GM21526 (cell line): ENCODE measurements around the gene PODN.

Experiments used
- ATAC-seq: cut with Tn5 transposase; IDR thresholded peaks from one replicate; pipeline ENCODE4 v1.9.1; 2021; ENCODE audit warnings: moderate library complexity; ENCODE audit not compliant: unreplicated experiment, low FRiP score

Gene PODN, protein sequence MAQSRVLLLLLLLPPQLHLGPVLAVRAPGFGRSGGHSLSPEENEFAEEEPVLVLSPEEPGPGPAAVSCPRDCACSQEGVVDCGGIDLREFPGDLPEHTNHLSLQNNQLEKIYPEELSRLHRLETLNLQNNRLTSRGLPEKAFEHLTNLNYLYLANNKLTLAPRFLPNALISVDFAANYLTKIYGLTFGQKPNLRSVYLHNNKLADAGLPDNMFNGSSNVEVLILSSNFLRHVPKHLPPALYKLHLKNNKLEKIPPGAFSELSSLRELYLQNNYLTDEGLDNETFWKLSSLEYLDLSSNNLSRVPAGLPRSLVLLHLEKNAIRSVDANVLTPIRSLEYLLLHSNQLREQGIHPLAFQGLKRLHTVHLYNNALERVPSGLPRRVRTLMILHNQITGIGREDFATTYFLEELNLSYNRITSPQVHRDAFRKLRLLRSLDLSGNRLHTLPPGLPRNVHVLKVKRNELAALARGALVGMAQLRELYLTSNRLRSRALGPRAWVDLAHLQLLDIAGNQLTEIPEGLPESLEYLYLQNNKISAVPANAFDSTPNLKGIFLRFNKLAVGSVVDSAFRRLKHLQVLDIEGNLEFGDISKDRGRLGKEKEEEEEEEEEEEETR

DNA sequence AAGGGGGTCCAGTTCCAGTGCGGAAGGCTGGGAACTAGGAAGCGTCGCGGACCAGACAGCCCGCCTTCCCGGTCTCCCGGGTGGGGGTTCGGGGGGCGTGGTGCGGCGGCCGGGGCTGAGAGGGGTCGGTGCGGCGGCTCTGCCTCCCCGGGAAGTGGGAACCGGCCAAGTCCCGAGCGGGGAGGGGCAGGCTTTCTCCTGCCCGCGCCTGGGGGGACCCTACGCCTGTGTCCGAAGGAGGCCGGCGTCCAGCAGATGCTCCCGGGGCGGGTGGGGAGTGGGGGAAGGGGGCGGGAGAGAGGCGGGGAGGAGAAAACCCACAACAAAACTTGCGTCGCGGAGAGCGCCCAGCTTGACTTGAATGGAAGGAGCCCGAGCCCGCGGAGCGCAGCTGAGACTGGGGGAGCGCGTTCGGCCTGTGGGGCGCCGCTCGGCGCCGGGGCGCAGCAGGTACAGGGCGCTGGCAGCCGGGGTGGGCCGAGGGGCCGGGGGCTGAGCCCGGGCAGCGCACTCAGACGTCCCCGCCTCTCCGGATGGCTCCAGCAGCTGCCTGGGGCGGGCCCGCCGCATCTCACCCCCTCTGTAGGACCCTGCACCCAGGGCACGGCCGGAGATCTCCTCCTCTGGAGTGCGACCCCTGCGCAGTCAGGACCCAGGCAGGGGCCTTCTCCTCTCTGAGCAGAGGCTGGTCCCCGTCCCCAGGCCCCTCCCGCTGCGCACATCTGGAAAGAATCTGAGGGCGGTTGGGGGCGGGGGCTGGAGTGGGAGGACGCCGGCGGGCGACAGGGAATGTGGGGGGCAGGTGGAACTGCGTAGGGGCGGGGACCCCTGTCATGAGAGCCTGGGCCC lies at the start of gene PODN:
TSS of gene PODN (plus strand) at position 355 of the 849 bp plus-strand sequence. CDS start 7,643 bp downstream, outside the sequence.
- ATAC-seq, result no peak

DNA sequence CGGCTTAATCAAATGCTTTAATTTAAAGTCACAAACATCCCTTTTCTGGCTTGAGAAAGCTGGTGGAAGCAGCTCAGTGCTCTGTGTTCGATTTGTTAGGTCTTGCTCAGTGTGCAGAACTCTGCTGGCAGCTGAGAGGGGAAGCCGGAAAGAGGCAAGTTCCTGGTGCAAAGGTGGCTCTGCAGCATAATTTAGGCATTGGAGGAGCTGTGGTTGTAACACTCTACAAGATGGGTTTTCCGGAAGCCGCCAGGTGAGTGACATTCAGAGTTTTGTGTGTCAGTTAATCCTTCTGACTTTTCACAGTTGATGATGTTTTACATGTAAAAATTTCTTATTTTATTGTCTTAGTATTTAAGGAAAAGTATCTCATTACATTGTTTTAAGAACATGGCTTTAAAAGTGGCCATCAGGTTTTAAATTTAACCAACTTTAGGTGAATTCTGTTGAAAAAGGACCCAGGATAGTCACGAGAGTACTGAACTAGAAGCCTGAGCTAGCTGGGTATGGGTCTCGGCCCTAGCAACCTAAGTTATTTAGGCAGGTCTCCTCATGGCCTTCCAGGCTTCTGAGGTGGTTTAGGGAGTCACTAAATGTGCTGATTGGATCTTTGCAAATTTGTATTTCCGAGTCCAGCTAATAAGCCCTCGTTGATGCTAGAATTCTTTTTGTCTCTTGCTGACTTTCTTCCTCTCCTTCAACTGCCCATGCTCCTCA lies 47.1 kb upstream of the PODN start:
- peak; percentile 78 for ATAC-seq

DNA sequence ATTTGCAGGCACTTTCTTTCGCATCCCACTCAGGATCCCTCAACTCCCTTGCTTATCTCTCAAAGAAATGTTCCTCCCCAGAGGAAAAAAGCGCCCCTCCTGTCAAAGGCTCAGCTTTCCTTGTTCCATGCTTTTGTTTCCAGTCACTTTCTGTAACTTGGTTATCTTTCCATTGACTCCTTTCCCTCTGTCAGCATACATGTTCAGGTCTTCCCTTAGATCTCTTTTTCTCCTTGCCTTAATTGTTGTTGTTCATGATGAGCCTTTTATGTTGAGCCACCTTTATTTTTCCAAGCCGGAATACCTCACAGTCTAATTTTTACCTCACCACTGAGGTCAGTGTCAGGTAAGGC lies 46.5 kb upstream of the PODN start:
- no peak for ATAC-seq

DNA sequence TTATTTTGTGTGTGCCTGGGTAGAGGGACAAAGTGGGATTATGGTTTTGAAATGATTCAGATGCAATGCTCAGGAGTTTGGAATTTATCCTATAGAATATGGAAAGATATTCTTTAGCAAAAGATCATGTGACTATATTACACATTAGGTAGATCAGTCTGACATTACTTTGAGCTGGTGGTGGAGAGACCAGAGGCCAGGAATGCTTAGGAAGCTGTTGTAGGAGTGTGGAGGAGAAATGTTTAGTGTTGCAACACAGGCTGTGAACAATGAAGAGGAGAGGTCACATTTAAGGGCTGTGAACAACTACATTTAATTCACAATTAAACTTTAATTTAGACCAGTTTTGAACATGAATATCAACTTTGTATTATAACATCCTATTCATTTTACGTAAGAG lies 45.3 kb upstream of the PODN start:
- ATAC-seq, result no peak

DNA sequence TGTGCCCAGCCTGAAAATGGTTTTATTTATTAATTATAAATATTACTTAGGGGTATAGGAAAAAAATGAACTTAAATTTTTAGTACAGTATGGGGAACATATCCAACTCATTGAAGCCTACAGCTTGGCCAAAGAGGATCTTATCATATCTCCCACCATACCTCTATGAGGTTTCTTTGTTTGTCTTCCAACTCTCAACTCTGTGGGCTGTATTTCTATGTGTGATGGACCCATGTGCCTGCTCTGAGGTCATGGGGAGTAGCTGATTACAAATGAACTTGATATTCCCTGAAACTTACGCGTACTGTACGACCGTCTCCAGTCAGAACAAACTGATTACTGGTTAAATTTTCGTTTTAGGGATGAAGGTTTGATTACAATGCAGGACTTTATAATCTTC lies 41.4 kb upstream of the PODN start:
- no peak for ATAC-seq

DNA sequence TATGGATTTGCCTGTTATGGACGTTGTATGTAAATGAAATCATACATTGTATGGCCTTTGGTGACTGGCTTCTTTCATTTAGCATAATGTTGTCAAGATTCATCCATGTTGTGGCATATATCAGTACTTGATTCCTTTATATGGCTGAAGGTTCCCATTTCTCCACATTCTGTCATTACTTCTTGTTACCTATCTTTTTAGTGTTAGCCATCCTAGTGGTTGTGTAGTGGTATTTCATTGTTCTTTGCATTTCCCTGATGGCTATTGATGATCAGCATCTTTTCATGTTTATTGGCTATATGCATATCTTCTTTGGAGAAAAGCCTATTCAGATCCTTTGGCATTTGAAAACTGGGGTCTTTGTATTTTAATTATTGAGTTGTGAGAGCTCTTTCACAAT lies 39.8 kb upstream of the PODN start:
- ATAC-seq, result no peak

DNA sequence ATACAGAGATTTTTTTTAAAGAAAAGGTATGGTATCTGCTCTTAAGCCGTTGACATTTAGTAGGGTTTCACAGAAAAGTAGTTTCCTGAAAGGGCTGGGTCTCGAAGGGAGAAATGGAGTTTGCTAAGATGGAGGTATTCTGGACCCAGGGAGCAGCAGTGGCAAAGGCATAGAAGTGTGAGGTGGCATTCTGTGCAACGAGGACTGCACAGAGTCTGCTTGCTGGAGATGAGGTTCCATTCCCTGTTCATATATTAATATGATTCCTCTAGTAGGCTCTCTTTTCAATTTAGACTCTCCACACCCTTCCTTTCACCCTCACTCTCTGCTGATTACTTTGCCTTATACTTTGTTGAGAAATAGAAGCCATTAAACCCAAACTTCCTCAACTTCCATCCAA lies 38.5 kb upstream of the PODN start:
- ATAC-seq, result no peak

DNA sequence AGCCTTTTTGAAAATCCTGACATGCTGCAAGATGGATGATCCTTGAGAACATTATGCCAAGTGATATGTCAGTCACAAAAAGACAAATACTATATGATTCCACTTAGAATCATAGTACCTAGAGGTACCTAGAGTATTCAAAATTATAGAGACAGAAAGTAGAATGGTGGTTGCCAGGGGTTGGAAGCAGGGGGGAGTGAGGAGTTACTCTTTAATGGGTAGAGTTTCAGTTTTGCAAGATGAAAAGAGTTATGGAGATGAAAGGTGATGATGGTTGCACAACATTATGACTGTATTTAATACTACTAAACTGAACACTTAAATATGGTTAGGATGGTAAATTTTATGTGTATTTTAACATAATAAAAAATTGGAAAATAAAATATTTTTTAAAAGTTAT lies 37.9 kb upstream of the PODN start:
- no peak for ATAC-seq

DNA sequence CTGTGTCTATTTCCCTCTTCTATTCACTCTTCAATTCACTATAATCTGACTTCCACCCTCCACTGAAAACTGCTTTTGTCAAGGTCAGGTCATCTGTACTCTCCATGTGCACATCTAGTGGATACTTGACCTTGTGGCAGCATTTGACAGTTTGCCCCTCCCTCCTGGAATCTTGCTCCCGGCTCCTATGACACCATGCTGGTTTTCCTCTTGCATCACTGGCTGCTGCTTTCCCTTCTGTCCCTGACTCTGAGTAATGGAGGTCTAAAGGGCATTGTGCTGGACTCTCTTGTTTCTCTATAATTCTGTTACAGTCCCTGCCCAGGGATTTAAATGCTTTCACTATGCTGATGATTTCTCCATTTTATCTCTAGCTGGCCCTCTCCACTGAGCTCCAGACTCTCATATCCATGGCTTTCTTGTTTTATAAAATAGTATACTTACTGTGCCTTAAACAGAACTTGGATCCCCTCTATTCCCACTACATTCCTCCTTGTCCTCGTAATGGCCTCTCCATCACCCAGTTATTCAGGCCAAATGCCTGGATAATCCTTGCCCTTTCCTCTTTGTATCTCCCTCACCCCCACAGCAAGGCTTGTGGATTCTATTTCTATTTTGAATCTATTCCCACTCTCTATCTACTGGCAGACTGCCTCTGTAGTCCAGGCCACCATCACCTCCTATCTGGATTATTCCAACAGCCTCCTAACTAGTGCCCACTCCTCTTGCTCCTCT lies 36.8 kb upstream of the PODN start:
- ATAC-seq, result no peak

DNA sequence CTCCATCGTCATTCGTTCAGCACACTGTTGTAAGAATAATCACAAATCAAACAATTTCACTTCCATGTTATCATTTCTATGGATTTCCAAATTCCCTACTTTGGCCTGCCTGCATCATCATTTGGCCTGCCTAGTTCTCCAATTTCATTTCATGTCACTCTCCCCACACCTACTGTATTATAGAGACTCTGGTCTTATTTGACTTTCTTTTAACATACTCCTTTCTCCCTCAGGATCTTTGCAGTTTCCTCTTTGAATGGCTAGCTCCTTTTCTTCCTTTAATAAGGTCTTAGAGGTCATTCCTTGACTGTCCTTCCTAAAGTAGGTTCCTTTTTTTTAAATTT lies 36.3 kb upstream of the PODN start:
- ATAC-seq, result no peak

DNA sequence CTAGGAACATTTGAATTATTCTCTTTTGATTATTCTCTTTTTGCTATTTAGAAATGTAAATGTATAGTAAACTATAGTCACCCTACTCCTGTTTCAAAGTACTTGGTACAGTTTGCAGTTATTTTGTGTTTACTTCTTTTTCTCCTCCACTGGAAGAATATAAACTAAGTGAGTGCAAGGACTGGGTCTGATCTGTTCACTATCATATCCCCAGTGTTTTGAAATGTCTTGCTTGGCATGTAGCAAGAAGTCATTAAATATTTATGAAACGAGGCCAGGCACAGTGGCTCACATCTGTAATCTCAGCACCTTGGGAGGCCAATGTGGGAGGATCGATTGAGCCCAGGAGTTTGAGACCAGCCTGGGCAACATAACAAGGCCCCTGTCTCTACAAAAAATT lies 35.8 kb upstream of the PODN start:
- ATAC-seq, result no peak

DNA sequence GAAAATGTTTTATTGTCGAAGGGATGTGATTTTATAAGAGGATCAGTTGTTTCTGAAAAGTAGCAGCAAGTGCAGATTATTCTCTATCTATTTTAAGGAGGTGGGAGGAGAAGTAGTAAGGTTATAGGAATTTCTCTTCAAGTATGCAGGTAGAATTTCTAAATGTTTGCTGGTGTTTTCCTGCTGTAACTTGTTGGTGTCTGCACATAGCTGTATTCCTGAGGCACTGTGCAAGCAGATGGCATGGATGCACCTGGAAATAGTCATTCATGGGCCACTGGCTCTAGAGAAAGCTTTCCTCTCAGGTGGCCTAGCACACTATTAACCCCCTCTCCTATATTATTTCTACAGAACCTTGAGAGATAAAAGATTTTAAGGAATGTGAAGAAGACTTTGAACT lies 30.3 kb upstream of the PODN start:
- no peak for ATAC-seq

DNA sequence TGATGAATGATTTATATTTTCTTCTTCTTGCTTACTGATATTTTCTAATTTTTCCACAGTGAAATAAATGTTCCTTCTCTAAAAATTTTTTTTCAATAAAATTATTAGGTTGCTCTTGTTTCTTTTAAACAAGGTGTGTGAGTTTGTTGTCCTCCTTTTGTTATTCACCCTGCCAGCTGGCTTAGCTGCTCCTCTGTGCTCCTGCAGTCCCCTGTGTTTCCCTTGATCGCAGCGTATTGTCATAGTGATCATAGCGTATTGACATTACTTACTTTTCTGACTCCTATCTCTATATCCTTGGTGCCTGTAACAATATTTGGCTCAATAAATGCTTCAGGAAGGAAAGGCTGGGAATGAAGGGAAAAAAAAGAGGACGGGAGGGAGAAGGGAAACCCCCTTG lies 24.9 kb upstream of the PODN start:
- no peak for ATAC-seq

DNA sequence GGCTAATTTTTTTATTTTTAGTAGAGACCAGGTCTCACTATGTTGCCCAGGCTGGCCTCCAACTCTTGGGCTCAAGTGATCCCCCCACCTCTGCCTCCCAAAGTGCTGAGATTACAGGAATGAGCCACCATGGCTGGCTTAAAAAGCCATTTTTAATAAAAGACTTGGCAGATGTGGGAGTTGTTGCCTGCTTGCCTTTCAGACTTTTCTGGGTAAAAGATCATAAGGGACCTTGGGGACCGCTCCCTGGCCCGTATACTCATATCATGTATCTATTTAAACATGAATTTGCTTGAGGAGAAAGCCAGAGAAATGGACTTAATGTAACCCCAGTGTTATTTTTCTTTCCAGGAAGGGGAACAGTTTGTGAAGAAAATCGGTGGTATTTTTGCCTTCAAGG lies 23.4 kb upstream of the PODN start:
- ATAC-seq, result no peak

DNA sequence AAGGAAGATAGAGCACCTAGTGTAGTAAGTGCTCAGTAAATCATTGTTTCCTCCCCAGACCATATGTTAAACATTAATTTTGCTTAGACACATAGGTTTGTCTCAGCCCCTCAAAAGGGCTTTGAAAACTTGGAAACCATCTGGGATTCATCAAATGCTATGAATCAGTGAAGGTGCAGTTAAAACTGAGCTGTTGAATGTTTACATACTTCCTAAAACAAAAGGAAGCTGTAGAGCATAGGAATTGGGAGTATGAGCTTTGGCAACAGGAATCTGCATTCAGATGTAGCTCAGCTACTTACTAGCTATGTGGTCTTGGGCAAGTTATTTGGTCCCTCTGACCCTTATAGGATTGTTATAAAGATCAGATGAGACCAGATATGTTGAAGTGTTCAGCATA lies 18.7 kb upstream of the PODN start:
- ATAC-seq, result no peak

DNA sequence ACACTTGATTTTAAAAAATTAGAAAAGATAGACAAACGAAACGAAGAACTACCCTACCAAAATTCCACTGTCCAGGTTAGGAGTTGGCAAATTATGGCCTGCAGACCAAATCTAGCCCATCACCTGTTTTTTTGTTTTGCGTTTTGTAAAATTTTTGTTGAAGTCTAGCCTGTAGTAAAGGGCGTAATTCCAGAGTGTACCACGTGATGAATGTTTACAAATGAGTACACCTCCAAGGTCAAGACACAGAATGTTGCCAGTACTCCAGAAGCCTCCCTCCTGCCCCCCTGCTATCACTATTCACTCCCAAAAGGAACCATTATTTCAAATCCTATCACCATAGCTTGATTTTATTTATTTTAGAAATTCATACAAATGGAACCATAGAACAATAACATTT lies 17.1 kb upstream of the PODN start:
- no peak for ATAC-seq

DNA sequence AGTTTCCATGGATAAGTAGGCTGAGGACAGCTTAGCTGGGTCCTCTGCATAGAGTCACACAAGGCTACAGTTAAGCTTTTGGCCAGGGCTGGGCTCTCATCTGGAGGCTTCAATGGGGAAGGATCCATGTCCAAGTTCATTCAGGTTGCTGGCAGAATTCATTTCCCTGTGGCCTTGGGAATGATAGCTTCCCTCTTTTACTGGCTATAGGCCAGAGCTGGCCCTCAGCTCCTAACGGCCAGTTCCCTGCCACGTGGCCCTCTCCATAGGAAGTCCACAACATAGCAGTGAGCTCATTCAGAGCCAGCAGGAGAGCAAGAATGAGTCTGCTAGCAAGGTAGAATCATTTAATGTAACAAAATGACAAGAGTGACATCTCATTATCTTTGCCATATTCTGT lies 15.1 kb upstream of the PODN start:
- no peak for ATAC-seq

DNA sequence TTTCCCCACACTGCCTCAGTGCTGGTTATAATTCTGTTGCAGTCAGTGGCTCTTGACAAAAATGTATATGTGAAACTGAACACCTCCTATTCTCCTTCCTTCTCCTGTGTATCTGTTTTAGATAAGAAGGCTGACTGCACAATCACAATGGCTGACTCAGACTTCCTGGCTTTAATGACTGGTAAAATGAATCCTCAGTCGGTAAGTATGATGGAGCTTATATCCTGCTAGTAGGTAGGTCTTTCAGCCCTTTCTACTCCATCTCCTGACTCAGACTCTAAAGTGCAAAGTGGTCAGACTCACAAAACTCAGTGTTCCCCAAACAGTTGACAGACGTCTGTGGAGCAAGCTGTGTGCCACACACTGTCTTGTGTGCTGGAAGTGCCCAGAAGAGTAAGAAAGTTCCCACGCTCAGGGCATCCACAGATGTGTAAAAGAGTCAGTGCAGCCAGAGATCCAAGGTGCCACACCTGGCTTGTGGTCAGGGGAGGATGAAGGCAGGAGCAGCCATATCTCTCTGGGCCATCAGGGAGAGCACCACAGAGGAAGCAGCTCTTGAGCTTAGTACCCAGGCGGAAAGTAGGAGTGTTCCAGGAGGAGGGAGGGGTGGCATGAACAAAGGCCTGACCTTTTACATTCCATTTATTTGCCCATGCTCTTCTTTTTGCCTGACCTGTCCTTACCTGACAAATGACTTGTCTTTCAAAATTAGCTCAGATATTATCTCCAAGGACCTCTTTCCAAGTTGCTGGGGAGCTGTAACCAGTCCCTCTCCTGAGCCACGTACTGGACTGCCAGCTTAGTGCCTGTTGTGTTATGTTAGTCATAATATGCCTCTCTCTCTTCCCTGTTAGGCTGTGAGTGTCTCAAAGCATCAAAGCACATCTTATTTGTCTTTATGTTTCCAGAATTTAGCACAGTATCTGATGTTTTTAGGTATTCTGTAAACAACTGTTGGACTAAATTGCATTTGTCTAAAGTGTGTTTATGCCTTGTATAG lies 14.0 kb upstream of the PODN start:
- ATAC-seq, result no peak

DNA sequence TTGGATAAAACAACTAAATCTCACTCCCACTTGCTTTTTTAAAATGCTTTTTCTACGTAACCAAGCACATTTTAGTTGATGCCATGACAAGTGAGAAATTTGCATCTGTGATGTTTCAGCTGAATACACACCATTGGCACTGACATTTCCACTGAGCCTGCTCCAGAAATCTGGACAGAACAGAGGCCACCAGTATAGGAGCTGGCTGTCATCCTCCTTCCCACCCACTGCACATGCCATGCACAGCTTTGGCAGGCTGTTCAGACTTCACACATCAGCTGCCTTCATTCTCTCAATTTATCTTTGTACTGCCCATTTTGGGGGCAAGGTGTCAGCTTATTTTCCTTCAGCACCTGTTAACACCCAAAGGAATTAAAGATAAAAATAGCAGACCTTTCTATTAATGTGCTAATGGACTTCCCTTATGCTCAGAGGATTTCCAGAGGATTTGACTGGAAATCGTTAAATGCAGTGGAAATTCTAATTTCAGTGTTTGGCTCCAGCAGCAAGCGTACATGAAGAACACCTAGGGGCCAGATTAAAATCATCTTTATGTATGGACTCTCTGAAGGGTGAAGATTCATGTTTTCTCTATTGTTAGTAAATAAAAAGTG lies 12.9 kb upstream of the PODN start:
- no peak for ATAC-seq
